ENCODE results near the gene AMBRA1. TPM values are rescaled to one million over a fixed set of nuclear protein-coding genes. Genes with fewer than 3 reads are reported as not detected.

The AMBRA1 gene
- total and polyA plus RNA-seq, 2 donors (not counting 3 experiments of a cell fraction or from before 2014, with no cell fraction given): 18.4 to 32.4 TPM

- H3K4me2 ChIP-seq (ENCODE audit: insufficient read depth, low read length): no peak overlapping the region
- H4K20me1 ChIP-seq (replicated peaks; ENCODE audit: control insufficient read depth, extremely low read depth, insufficient read depth, low read length): no peaks in the 10 kb centered on the region
- H2AFZ ChIP-seq (ENCODE audit: low read depth, low read length): no peak overlapping the region
- no peaks in the 10 kb centered on the region for H3K9me1 ChIP-seq (replicated peaks; ENCODE audit: control insufficient read depth, extremely low read depth, insufficient read depth, low read length)
- no peak for DNase-seq (ENCODE audit: low read depth, low spot score)
- intact Hi-C loops (cut with micrococcal nuclease) (no loop called here), dilution Hi-C loops (cut with MboI; ENCODE audit: extremely low pct_ligation_motif_present, low sequenced_read_pairs) (no loop called here)
- H3K27ac ChIP-seq (ENCODE audit: insufficient read depth, low read depth, low read length): no peak overlapping the region
- no peaks in the 10 kb centered on the region for H3K27me3 ChIP-seq (ENCODE audit: control insufficient read depth in 2 of 2, insufficient read depth in 2 of 2, low read length in 2 of 2)
- FAIRE-seq: no peak
- no peaks in the 10 kb centered on the region for H3K79me2 ChIP-seq (ENCODE audit: control insufficient read depth, insufficient read depth, low read length)
- BruUV-seq (replicated peaks): no TSS peak
- peaks cover 7% of the 10 kb centered on the region for H3K4me1 ChIP-seq (ENCODE audit: control insufficient read depth, extremely low read depth, insufficient read depth, low read length)
- peaks cover 0 to 3% of the 10 kb centered on the region in 2 experiments for H3K36me3 ChIP-seq (ENCODE audit: control insufficient read depth in 2 of 2, extremely low read depth in 1 of 2, insufficient read depth in 2 of 2, low read length in 2 of 2)
- H3K9ac ChIP-seq (replicated peaks; ENCODE audit: extremely low read depth, insufficient read depth, low read length): no peak overlapping the region
- CTCF ChIA-PET: interaction anchor here (1.8 to 2.5 kb wide), 2 partner anchors 43 kb away, joined by 6 to 16 read pairs; no protein-coding TSS in a partner anchor
- H3K9me3 ChIP-seq (replicated peaks; ENCODE audit: control insufficient read depth, insufficient read depth, low read length): no peaks in the 10 kb centered on the region
- H3K4me3 ChIP-seq (replicated peaks in 1 of 3; ENCODE audit: insufficient read depth in 1 of 3, low read depth in 1 of 3, low read length in 3 of 3): no peak overlapping the region
- TF ChIP-seq MYC (IDR thresholded peaks at IDR 0.05; ENCODE audit: low read depth, low read length): no peak
- no peak for TF ChIP-seq POLR2AphosphoS5 (IDR thresholded peaks at IDR 0.05; ENCODE audit: insufficient read depth, low read depth, low read length)
- TF ChIP-seq CTCF (IDR thresholded peaks at IDR 0.05; ENCODE audit: extremely low read depth in 1 of 2, insufficient read depth in 1 of 2, low read depth in 1 of 2, low read length in 2 of 2): no peak
- no peak for TF ChIP-seq POLR2A (IDR thresholded peaks at IDR 0.05; ENCODE audit: low read depth, low read length)
- TF ChIP-seq JUN (IDR thresholded peaks at IDR 0.05; ENCODE audit: borderline replicate concordance, insufficient read depth, insufficient read length, low read depth): no peak
- TF ChIP-seq MAX (IDR thresholded peaks at IDR 0.05; ENCODE audit: insufficient read depth, insufficient read length): no peak
- no peak for TF ChIP-seq EZH2 (IDR thresholded peaks at IDR 0.05; ENCODE audit: borderline replicate concordance, low read depth, low read length, severe bottlenecking)
- POLR2A ChIA-PET: no interaction called here
Observed at GRCh38 chr11:46485856-46486443, 107.9 kb downstream of the AMBRA1 start.
